MM.1S (cell line): ENCODE data around the gene SH2D4B.

Experiments used
- DNase-seq: peaks from one replicate; pipeline ENCODE4 v3.0.0-alpha.2; 2015
- H2AFZ ChIP-seq: fragments of 300-600 bp; sonication (generic); 2 replicates; pipeline ENCODE4 v1.6.0; 2016; ENCODE audit warnings: antibody characterized with exemption, low read length
- H3F3A ChIP-seq: fragments of 300-600 bp; sonication (generic); 2 replicates; pipeline ENCODE4 v1.6.1; 2016; ENCODE audit warnings: mild to moderate bottlenecking, antibody characterized with exemption, low read length, moderate library complexity, mixed read lengths; ENCODE audit not compliant: insufficient read depth
- H3K27ac ChIP-seq: fragments of 300-600 bp; sonication (generic); 2 replicates; pipeline ENCODE4 v1.5.1; 2016; ENCODE audit warnings: mild to moderate bottlenecking, low read length
- H3K27me3 ChIP-seq: fragments of 300-600 bp; sonication (generic); replicated peaks from 2 replicates; pipeline ENCODE4 v1.6.0; 2016; ENCODE audit warnings: low read length; ENCODE audit not compliant: insufficient read depth
- H3K36me3 ChIP-seq: fragments of 300-600 bp; sonication (generic); replicated peaks from 2 replicates; pipeline ENCODE4 v1.6.1; 2016; ENCODE audit warnings: mild to moderate bottlenecking, low read length, mixed read lengths; ENCODE audit not compliant: insufficient read depth
- H3K4me1 ChIP-seq: fragments of 300-600 bp; sonication (generic); 2 replicates; pipeline ENCODE4 v1.6.1; 2016; ENCODE audit warnings: low read length, mixed read lengths
- H3K4me2 ChIP-seq: fragments of 300-600 bp; sonication (generic); 2 replicates; pipeline ENCODE4 v1.6.0; 2016; ENCODE audit warnings: low read depth, low read length
- H3K4me3 ChIP-seq: fragments of 300-600 bp; sonication (generic); 2 replicates; pipeline ENCODE4 v1.5.1; 2016; ENCODE audit warnings: low read length, mixed read lengths
- H3K79me2 ChIP-seq: fragments of 300-600 bp; sonication (generic); 2 replicates; pipeline ENCODE4 v1.6.1; 2016; ENCODE audit warnings: mixed run types, low read length, mixed read lengths
- H3K9ac ChIP-seq: fragments of 300-600 bp; sonication (generic); 2 replicates; pipeline ENCODE4 v1.6.1; 2016; ENCODE audit warnings: low read length, mixed read lengths
- H3K9me2 ChIP-seq: fragments of 300-600 bp; sonication (generic); replicated peaks from 2 replicates; pipeline ENCODE4 v1.6.1; 2016; ENCODE audit warnings: mild to moderate bottlenecking, low read length, mixed read lengths; ENCODE audit not compliant: insufficient read depth
- H3K9me3 ChIP-seq: fragments of 300-600 bp; sonication (generic); replicated peaks from 2 replicates; pipeline ENCODE4 v1.6.1; 2016; ENCODE audit warnings: mild to moderate bottlenecking, low read length, mixed read lengths; ENCODE audit not compliant: insufficient read depth
- H4K20me1 ChIP-seq: fragments of 300-600 bp; sonication (generic); 2 replicates; pipeline ENCODE4 v1.6.1; 2016; ENCODE audit warnings: mild to moderate bottlenecking, low read length, moderate library complexity, mixed read lengths; ENCODE audit not compliant: insufficient read depth
- CTCF ChIP-seq: fragments of 300-600 bp; sonication (generic); IDR thresholded peaks from 2 replicates; pipeline ENCODE4 v1.5.1; 2016; ENCODE audit warnings: antibody characterized with exemption, low read length, mixed read lengths
- EZH2 ChIP-seq: fragments of 300-600 bp; sonication (generic); optimal IDR thresholded peaks from 2 replicates; pipeline ENCODE3; 2017; ENCODE audit warnings: low read depth, mild to moderate bottlenecking, antibody characterized with exemption, low read length, mixed read lengths
- EZH2phosphoT487 ChIP-seq: fragments of 300-600 bp; sonication (generic); IDR thresholded peaks from 2 replicates; pipeline ENCODE4 v1.6.1; 2018; ENCODE audit warnings: antibody characterized with exemption, low read length

The SH2D4B gene

GRCh38 chr10:80540618-80540980, 2.9 kb downstream of the SH2D4B start:
- H3K9ac ChIP-seq = no peak overlapping the region
- H3K27me3 ChIP-seq = no peaks in the 10 kb centered on the region
- H4K20me1 ChIP-seq = no peaks in the 10 kb centered on the region
- H3K4me3 ChIP-seq = no peak overlapping the region
- H3K4me2 ChIP-seq = no peak overlapping the region
- H3F3A ChIP-seq = no peaks in the 10 kb centered on the region
- H3K9me2 ChIP-seq = no peaks in the 10 kb centered on the region
- no peak overlapping the region for H3K27ac ChIP-seq
- no peaks in the 10 kb centered on the region for H3K79me2 ChIP-seq
- H3K9me3 ChIP-seq = no peaks in the 10 kb centered on the region
- no peaks in the 10 kb centered on the region for H3K36me3 ChIP-seq
- no peaks in the 10 kb centered on the region for H3K4me1 ChIP-seq
- no peak overlapping the region for H2AFZ ChIP-seq
- TF ChIP-seq EZH2 = no peak
- DNase-seq = no peak

- Histone ChIP-seq H3K9me3 (no peaks in the 10 kb centered on the region), H3K27ac (no peak overlapping the region), H3F3A (no peaks in the 10 kb centered on the region), H3K4me1 (no peaks in the 10 kb centered on the region), H3K9me2 (no peaks in the 10 kb centered on the region), H3K27me3 (no peaks in the 10 kb centered on the region), H3K4me2 (no peak overlapping the region), H4K20me1 (no peaks in the 10 kb centered on the region), H2AFZ (no peak overlapping the region), H3K36me3 (no peaks in the 10 kb centered on the region), H3K79me2 (no peaks in the 10 kb centered on the region), H3K9ac (no peak overlapping the region), H3K4me3 (no peak overlapping the region)
- DNase-seq = no peak
- TF ChIP-seq EZH2phosphoT487 = no peak
- TF ChIP-seq EZH2 = no peak
- no peak for TF ChIP-seq CTCF
Observed at GRCh38 chr10:80540981-80541750, 3.5 kb downstream of the SH2D4B start.

GRCh38 chr10:80542053-80542452, 4.4 kb downstream of the SH2D4B start:
- no peak overlapping the region for H3K9ac ChIP-seq

More at GRCh38 chr10:80542053-80542452, 4.4 kb downstream of the SH2D4B start:
- no peak for TF ChIP-seq EZH2
- TF ChIP-seq CTCF = no peak
- TF ChIP-seq EZH2phosphoT487 = no peak
- Histone ChIP-seq H3K27me3 (no peaks in the 10 kb centered on the region), H3K79me2 (no peaks in the 10 kb centered on the region), H2AFZ (no peak overlapping the region), H3K9me2 (no peaks in the 10 kb centered on the region), H3F3A (no peaks in the 10 kb centered on the region), H3K36me3 (no peaks in the 10 kb centered on the region), H3K4me2 (no peak overlapping the region), H3K4me3 (no peak overlapping the region), H4K20me1 (no peaks in the 10 kb centered on the region), H3K27ac (no peak overlapping the region), H3K9me3 (no peaks in the 10 kb centered on the region), H3K4me1 (no peaks in the 10 kb centered on the region)
- no peak for DNase-seq
